RWPE1 (cell line): ENCODE data around the gene NCOA1.

Experiments used
- CTCF ChIA-PET: fragments of 350-600 bp; sonication (Branson Sonifier 250); formaldehyde crosslinking; extraction: SDS; loops from one replicate; lab custom pipeline; 2021; lab: Yijun Ruan, JAX
- POLR2A ChIA-PET: fragments of 400-600 bp; formaldehyde crosslinking; extraction: SDS; loops from one replicate; lab custom pipeline; 2020; ENCODE audit warnings: antibody characterized with exemption; ENCODE audit not compliant: low non-redundant PET; lab: Yijun Ruan, JAX
- DNase-seq: peaks from one replicate; pipeline ENCODE4 v3.0.0; 2012; ENCODE audit warnings: low spot score
- H3K27ac ChIP-seq: fragments of 450-650 bp; 2 replicates; pipeline ENCODE4 v1.5.1; 2017
- TF ChIP-seq, protein P1 (sequence below): fragments of 450-650 bp; conservative IDR thresholded peaks from 2 replicates; pipeline ENCODE4 v1.5.1; 2017; ENCODE audit warnings: low read depth, mild to moderate bottlenecking

NCOA1 gene

GRCh38 chr2:24721470-24721869, 230.4 kb downstream of the NCOA1 start:
- ChIA-PET CTCF (interaction anchor here (0.7 kb wide), 1 partner anchor 10 kb away, joined by 3 read pairs; no protein-coding TSS in a partner anchor), POLR2A (interaction anchor here (0.7 kb wide), 1 partner anchor 393 kb away, joined by 3 read pairs; no protein-coding TSS in a partner anchor)
- DNase-seq, result no peak
- TF ChIP-seq, protein P1, sequence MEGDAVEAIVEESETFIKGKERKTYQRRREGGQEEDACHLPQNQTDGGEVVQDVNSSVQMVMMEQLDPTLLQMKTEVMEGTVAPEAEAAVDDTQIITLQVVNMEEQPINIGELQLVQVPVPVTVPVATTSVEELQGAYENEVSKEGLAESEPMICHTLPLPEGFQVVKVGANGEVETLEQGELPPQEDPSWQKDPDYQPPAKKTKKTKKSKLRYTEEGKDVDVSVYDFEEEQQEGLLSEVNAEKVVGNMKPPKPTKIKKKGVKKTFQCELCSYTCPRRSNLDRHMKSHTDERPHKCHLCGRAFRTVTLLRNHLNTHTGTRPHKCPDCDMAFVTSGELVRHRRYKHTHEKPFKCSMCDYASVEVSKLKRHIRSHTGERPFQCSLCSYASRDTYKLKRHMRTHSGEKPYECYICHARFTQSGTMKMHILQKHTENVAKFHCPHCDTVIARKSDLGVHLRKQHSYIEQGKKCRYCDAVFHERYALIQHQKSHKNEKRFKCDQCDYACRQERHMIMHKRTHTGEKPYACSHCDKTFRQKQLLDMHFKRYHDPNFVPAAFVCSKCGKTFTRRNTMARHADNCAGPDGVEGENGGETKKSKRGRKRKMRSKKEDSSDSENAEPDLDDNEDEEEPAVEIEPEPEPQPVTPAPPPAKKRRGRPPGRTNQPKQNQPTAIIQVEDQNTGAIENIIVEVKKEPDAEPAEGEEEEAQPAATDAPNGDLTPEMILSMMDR, result no peak
- H3K27ac ChIP-seq, result no peak overlapping the region

DNA sequence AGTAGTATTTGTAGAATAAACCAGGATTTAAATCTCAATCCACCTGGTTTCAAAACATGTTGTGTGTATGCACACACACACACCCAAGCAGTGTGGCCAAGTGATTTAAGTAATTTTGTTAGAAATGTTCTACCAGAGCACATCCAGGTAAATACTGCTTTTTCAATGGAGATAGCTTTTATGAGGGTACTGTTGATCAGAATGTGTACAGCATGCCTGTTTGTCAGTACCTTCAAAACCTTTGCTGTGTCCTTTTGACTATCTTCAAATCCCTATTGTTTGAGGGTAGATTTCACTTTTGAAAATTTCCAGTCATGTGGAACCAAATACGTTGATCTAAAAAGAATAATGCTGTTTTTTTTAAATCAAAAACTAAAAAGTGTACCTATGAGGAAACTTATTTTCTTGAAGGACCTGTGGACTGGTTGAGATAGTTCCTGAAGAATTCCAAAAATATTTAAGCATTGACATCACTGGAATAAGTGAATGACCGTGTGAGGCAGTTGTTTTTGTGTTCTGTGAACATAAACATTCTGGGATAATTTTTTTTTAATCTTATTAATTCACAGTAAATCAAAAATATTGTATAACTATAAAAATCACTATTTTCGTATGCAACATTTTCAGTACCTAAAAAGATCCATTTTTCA, 231.2 kb downstream of the NCOA1 start:
- no peak for DNase-seq
- POLR2A ChIA-PET, result no interaction called here
- CTCF ChIA-PET, result no interaction called here

GRCh38 chr2:24723191-24723590, 232.1 kb downstream of the NCOA1 start:
- TF ChIP-seq, protein P1, result no peak
- ChIA-PET CTCF (interaction anchor here (0.6 kb wide), 1 partner anchor 868 kb away, joined by 4 read pairs; no protein-coding TSS in a partner anchor), POLR2A (no interaction called here)
- DNase-seq, result no peak
- H3K27ac ChIP-seq, result no peak overlapping the region

More for the DNA sequence above, 231.2 kb downstream of the NCOA1 start:
- no peak overlapping the region for H3K27ac ChIP-seq
- TF ChIP-seq, protein P1, result no peak

GRCh38 chr2:24723665-24724064, 232.6 kb downstream of the NCOA1 start:
- ChIA-PET POLR2A (no interaction called here), CTCF (no interaction called here)
- TF ChIP-seq, protein P1, result no peak
- DNase-seq, result no peak
- H3K27ac ChIP-seq, result no peak overlapping the region

- CTCF ChIA-PET, result interaction anchor here (0.7 kb wide), 1 partner anchor 238 kb away, joined by 3 read pairs; no protein-coding TSS in a partner anchor
Observed at GRCh38 chr2:24724111-24724775, 233.2 kb downstream of the NCOA1 start.

GRCh38 chr2:24725956-24726355, 234.9 kb downstream of the NCOA1 start:
- ChIA-PET CTCF (no interaction called here), POLR2A (no interaction called here)
- TF ChIP-seq, protein P1, result no peak
- DNase-seq, result no peak
- no peak overlapping the region for H3K27ac ChIP-seq

More at GRCh38 chr2:24724111-24724775, 233.2 kb downstream of the NCOA1 start:
- DNase-seq, result no peak
- TF ChIP-seq, protein P1, result no peak
- no peak overlapping the region for H3K27ac ChIP-seq
- POLR2A ChIA-PET, result no interaction called here
